Stimulated activated CD4-positive, alpha-beta T cell treated with anti-CD3 and anti-CD28 coated beads, Interleukin-4, amount 100 ng/mL, for 4 hours (primary cell): ENCODE measurements around the gene PM20D2.
"Not testable (repeated sequence)": the region's sequence is repeated elsewhere in the genome, so short reads cannot be mapped to it uniquely, and the experiment has no call there.

Experiments used
- DNase-seq, 2 experiments: peaks; one replicate each; pipeline ENCODE4 v3.0.0-alpha.2; 2020

Gene PM20D2

GRCh38 chr6:89145956-89146717 lies at the start of gene PM20D2:
Gene PM20D2, plus strand, starts transcription at chr6:89146055. Its CDS starts 90 bp downstream, at chr6:89146145.
- peak; percentile 67 to 68 for DNase-seq

- no peak for DNase-seq
Measured at GRCh38 chr6:89098461-89098860, 47.4 kb upstream of the PM20D2 start.

- DNase-seq: no peak
Measured at GRCh38 chr6:89100114-89100513, 45.7 kb upstream of the PM20D2 start.

GRCh38 chr6:89110284-89110683 lies 35.6 kb upstream of the PM20D2 start:
- DNase-seq: no peak

- no peak for DNase-seq
Measured at GRCh38 chr6:89111933-89112332, 33.9 kb upstream of the PM20D2 start.

GRCh38 chr6:89116702-89117101 lies 29.2 kb upstream of the PM20D2 start:
- DNase-seq: no peak

GRCh38 chr6:89117211-89118108 lies 28.4 kb upstream of the PM20D2 start, which contains the start of gene SRSF12:
Gene SRSF12, minus strand, starts transcription at chr6:89118071. Its CDS starts 184 bp downstream, at chr6:89117887.
- DNase-seq: peak; percentile 15 to 35

- DNase-seq: no peak
Measured at GRCh38 chr6:89118931-89119330, 26.9 kb upstream of the PM20D2 start.

GRCh38 chr6:89120371-89120770 lies 25.5 kb upstream of the PM20D2 start:
- DNase-seq: no peak

GRCh38 chr6:89121934-89122333 lies 23.9 kb upstream of the PM20D2 start:
- no peak for DNase-seq

GRCh38 chr6:89122625-89123024 lies 23.2 kb upstream of the PM20D2 start:
- no peak for DNase-seq

GRCh38 chr6:89128256-89128671 lies 17.6 kb upstream of the PM20D2 start:
- DNase-seq: not testable (repeated sequence)

- DNase-seq: no peak
Measured at GRCh38 chr6:89131599-89131998, 14.3 kb upstream of the PM20D2 start.

- no peak for DNase-seq
Measured at GRCh38 chr6:89132057-89132456, 13.8 kb upstream of the PM20D2 start.

- DNase-seq: no peak
Measured at GRCh38 chr6:89133981-89134380, 11.9 kb upstream of the PM20D2 start.

- DNase-seq: no peak
Measured at GRCh38 chr6:89134723-89135122, 11.1 kb upstream of the PM20D2 start.

GRCh38 chr6:89138173-89138572 lies 7.7 kb upstream of the PM20D2 start:
- no peak for DNase-seq

GRCh38 chr6:89139509-89140346 lies 6.1 kb upstream of the PM20D2 start:
- no peak for DNase-seq

GRCh38 chr6:89140347-89141156 lies 5.3 kb upstream of the PM20D2 start:
- no peak for DNase-seq

GRCh38 chr6:89144354-89144906 lies 1.4 kb upstream of the PM20D2 start:
- no peak for DNase-seq
